ENCODE data around the gene SPNS1. TPM values are rescaled to one million over a fixed set of nuclear protein-coding genes. Genes with fewer than 3 reads are reported as not detected.

SPNS1 gene
- total RNA-seq, 1 experiment from 2014 or later: 38.6 TPM

- Histone ChIP-seq H3K56ac (ENCODE audit: insufficient read length, low read depth, low read length) (no peak overlapping the region), H3K27me3 (ENCODE audit: insufficient read depth, low read length) (no peaks in the 10 kb centered on the region), H4K91ac (ENCODE audit: insufficient read length, low read depth, low read length) (no peak overlapping the region), H3K9me3 (ENCODE audit: control insufficient read depth, low read depth, low read length) (no peaks in the 10 kb centered on the region), H4K8ac (replicated peaks; ENCODE audit: insufficient read length, low read depth, low read length) (no peak overlapping the region), H3K79me1 (ENCODE audit: insufficient read depth, low read depth, low read length, poor library complexity, severe bottlenecking) (no peaks in the 10 kb centered on the region), H2BK12ac (ENCODE audit: insufficient read length, low read depth, low read length) (no peak overlapping the region), H4K20me1 (ENCODE audit: control insufficient read depth, insufficient read depth, insufficient read length) (no peaks in the 10 kb centered on the region), H2BK20ac (ENCODE audit: low read depth, low read length, poor library complexity, severe bottlenecking) (no peak overlapping the region), H2AFZ (ENCODE audit: low read length) (no peak overlapping the region), H2BK5ac (ENCODE audit: insufficient read length, low read length) (no peak overlapping the region), H3K23ac (ENCODE audit: insufficient read length, low read depth, low read length) (no peak overlapping the region), H3K9ac (ENCODE audit: extremely low read depth, insufficient read length, low read length) (no peak overlapping the region), H3K27ac (ENCODE audit: insufficient read length, low read depth, low read length) (no peak overlapping the region), H2BK15ac (ENCODE audit: low read depth, low read length) (no peak overlapping the region), H3K4ac (ENCODE audit: low read depth, low read length) (no peak overlapping the region), H3K14ac (ENCODE audit: insufficient read depth, low read length) (no peak overlapping the region), H4K5ac (ENCODE audit: insufficient read length, low read depth, low read length) (no peak overlapping the region), H3K23me2 (ENCODE audit: insufficient read length, low read depth, low read length, poor library complexity, severe bottlenecking) (no peaks in the 10 kb centered on the region), H3K4me1 (ENCODE audit: insufficient read depth, low read length) (no peaks in the 10 kb centered on the region), H2BK120ac (ENCODE audit: low read depth, low read length, poor library complexity, severe bottlenecking) (no peak overlapping the region), H3K79me2 (ENCODE audit: insufficient read depth, low read length) (no peaks in the 10 kb centered on the region), H3K4me2 (ENCODE audit: insufficient read depth, insufficient read length, low read length) (no peak overlapping the region), H3T11ph (ENCODE audit: low read length) (no peak overlapping the region), H2AK5ac (ENCODE audit: insufficient read length, low read length) (no peak overlapping the region), H3K18ac (ENCODE audit: insufficient read length, low read depth, low read length) (no peak overlapping the region)
- H3K27me3 Mint-ChIP-seq (ENCODE audit: low read depth): no peaks in the 10 kb centered on the region; the same call in 1 of the 2 replicates
- H3K36me3 Mint-ChIP-seq (ENCODE audit: insufficient read depth in 1 of 3, low read depth in 3 of 3): no peaks in the 10 kb centered on the region
- H3K9me3 Mint-ChIP-seq: peaks cover 0 to 2% of the 10 kb centered on the region in 2 experiments; a peak in 1 of 5 replicates
- no peak for TF ChIP-seq CTCF (conservative IDR thresholded peaks at IDR 0.05)
- no peak overlapping the region for H3K4me3 Mint-ChIP-seq
- no peak for DNase-seq
- no peaks in the 10 kb centered on the region for H3K4me1 Mint-ChIP-seq
- WGBS (ENCODE audit: extremely low coverage, insufficient read length, low lambda C conversion rate): no CpG with 5 or more reads among the region's 3 CpGs
- peak overlapping the region in 1 of 3 experiments; percentile 88; a peak in 1 of 7 replicates for H3K27ac Mint-ChIP-seq
Measured at GRCh38 chr16:29014561-29015069, 40.0 kb downstream of the SPNS1 start.
